Pulmonary artery endothelial cell (primary cell): ENCODE data around the gene RPL28. TPM values are rescaled to one million over a fixed set of nuclear protein-coding genes. Genes with fewer than 3 reads are reported as not detected.
"Not testable (repeated sequence)": the region's sequence is repeated elsewhere in the genome, so short reads cannot be mapped to it uniquely, and the experiment has no call there.

Experiments
- DNase-seq: peaks from one replicate; pipeline ENCODE4 v3.0.0-alpha.2; 2011; ENCODE audit warnings: low read depth, low spot score
- total RNA-seq: library from RNA; depleted of rRNA; stranded (reverse); fragments of >200 nt; gene quantifications from 2 replicates; pipeline ENCODE4 v1.2.3, GENCODE V29; 2014

The RPL28 gene
- total RNA-seq, 1 donor from 2014 or later = 256 TPM

DNA sequence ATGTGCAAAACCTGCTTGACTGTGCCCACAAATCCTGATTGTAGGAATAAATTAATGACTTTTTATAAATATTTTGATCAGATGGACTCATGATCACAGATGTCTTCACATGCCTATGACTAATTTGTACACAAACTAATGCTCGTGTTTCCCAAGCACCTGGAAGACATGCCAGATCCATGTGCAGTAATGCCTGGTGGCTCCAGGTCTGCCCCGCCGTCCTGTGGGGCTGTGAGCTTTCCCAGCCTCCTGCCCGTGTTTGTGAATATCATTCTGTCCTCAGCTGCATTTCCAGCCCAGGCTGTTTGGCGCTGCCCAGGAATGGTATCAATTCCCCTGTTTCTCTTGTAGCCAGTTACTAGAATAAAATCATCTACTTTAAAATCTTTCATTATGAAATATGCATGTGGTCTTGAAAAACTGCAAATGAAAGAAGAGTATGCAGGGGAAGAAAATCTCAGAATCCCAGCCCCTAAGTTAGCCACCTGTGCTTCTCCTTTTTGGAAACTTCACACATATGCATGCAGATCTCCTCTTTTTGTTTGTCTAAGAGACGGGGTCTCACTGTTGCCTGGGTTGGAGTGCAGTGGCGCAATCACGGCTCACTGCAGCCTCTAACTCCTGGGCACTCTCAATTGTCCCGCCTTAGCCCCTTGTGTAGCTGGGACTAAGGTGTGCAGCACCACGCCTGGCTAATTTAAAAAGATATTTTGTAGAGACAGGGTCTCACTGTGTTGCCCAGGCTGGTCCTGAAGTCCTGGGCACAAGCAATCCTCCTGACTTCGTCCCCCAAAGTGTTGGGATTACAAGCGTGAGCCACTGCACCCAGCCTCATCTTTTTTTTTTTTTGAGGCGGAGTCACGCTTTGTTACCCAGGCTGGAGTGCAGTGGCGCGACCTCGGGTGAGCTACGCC lies 6.2 kb downstream of the RPL28 start:
- no peak for DNase-seq

DNA sequence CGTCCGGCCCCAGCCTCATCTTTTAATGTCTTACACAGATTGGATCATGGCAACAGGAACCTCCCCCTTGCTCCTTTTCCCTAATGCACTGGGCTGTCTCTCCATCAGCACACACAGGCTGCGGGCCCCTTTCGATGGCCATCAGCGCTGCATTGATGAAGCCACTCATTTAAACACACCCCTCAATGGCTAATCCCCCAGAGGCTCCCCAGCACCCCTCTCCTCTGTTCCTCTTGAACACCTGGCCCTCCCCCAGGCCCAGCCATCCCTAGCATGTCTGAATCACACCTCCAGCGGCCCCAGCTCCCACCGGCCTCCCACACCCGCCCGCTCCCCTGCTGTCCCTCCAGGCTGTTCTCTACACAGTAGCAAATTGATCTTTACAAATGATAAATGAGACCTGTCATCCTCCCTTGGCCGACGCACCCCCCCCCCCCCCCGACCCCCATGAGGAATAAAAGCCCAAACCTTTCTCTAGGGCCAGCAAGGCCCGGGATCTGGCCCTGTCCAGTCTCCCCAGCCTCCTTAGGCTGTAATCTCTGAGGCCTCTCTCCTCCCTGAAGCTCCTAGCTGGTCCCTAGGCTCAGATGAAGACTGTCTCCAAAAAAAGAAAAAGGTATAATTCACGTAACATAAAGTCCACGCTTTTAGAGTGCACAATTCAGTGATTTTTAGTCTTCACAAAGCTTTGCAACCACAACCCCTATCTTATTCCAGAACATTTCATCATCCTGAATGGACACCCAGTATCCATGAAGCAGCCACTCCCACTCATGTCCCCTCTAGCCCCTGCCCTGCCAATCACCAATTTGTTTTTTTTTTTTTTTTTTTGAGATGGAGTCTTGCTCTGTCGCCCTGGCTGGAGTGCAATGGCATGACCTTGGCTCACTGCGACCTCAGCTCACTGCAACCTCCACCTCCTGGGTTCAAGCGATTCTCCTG lies 7.4 kb downstream of the RPL28 start:
- DNase-seq = no peak

DNA sequence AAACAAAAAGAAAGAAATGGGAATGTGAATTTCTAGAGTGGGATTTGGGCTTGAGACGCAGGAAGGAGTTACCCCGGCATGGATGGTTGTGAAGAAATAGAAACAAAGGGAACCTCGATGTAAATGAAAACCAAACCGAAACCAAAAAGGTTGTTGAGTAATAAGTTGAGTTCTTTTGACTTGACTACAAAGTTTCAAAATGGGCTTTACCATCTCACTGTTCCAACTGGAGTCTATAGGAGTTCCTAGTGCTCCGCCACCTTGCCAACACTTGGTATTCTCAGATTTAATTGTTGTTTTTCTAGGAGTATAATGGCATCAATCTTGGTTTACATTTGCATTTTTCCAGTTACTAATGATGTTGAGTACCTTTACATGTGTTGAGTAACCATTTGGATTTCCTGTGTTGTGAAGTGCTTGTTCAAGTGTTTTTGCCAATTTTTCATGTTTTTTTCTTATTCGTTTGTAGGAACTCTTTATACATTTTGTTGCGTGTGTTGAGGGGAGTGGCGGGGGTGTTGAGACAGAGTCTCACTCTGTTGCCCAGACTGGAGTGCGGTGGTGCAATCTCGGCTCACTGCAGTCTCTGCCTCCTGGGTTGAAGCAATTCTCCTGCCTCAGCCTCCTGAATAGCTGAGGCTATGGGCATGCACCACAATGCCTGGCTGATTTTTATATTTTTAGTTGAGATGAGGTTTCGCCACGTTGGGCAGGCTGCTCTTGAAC lies 12.6 kb downstream of the RPL28 start:
- no peak for DNase-seq

DNA sequence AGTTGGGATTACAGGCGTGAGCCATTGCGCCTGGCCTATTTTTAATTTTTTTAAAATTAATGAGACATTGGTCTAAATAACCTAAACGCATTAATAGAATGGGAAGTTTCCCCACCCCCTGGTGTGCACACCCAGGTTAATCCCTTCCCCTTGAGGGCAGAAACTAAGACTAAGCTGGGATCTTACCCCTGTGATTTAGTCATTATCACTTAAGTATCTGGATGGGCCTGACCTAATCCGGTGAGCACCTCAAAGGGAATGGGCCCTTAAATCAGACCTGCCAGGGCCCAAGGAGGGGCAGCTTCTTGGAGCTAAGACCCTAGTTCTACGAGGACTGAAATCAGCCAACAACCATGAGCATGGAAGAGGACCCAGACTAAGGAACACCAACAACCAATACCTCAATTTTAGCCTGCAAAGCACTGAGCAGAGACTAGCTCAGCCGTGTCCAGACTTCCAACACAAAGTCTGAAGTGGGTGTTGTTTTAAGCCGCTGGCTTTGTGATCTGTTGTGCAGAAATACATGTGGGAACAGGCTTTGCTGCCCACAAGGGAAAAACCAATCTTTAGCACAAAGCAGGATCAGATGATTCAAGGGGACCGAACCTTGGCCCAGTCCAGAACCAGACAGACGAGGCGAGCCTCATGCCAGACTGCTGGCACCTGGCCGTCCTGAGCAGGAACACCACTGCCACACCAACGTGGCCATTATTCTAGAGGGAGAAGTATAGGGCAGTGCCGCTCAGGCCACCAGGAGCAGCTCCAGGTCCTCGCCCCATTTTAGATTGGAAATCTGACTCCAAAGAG lies 14.8 kb downstream of the RPL28 start:
- DNase-seq = no peak

DNA sequence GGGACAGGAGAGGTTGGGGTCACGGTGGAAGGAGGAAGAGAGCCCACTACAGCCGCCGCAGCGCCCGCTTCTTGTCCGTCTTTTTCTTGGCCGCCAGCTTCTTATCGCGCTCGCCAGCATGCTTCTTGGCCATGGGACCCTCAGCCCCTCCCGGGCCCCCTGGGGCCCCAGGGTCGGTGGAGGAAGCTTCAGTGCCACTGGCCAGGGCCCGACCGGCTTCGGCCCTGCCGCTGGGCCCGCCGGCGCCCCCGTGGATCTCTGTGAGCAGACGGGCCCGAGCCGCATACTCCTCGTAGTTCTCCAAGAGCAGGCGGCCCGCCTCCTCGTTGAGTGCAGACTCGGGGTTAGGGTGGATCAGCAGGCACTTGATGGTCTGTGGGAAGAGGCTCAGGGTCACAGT lies 15.7 kb downstream of the RPL28 start:
- not testable (repeated sequence) for DNase-seq

DNA sequence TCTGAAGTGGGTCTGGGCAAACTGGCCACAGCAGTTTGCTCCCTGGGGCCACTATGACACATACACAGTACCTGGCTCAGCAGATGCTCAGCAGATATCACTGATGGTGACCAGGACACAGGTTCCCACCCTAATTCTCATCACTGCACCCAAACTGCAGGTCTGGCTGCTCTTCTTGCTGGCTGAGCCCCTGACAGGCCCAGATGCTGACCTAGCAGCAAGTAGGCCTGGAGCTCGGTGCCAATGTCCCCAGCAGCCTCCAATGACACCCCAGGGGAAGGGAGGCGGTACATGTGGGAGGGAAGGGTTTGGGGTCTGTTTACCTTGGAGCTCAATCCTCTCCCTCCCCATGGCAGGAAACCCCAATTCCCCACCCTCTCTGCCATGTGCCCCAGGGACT lies 16.8 kb downstream of the RPL28 start:
- no peak for DNase-seq

DNA sequence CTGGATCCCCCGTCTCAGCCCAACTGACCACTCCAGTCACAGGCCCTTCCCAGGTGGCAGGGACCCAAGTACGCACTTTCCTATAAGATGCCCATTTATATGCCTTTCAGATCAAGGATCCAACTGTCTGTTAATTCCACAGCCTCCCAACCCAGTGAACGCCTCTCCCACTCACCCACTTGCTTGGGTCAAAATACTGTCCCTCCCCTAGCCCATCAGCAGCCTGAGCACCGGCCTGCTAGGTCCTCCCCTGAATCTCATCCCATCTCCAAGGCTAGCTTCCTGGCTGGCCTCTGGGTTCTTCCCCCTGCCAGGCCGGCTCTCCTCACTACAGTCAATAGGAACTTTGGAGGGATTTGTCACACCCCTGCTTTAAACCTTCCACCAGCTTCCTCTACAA lies 19.9 kb downstream of the RPL28 start:
- DNase-seq = no peak

DNA sequence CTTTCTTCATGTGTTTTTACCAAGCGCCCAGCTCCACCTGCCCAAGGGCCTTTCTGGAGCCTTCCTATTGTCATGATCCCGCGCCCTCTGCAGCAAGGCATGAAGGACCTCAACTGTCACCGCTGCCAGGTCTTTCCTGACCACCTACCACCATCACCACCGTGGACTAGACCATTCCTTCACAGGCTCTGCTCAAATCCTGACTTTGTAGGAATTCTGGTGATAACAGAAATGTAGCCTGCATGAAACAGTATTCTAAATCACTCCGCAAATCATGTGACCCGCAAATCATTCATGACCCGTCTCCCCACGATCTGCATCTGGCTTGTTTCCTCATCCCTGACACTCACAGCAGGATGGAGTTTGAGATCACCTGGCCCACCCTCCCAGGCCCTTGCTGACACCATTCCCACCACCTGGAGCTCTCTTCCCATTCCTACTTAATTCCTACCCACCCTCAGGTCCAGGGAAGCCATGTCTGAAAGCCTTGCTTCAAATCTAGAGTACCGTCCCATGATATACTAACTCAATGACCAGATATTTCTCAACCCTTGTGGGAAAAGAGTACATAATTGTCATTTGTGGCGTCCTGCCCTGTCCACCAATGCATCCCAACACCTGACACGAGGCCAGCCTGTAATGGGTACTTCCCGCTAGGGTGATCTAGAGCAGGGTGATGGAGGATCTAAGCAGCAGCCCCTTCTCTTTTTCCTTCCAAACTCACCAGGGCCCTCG lies 20.5 kb downstream of the RPL28 start:
- DNase-seq = no peak

DNA sequence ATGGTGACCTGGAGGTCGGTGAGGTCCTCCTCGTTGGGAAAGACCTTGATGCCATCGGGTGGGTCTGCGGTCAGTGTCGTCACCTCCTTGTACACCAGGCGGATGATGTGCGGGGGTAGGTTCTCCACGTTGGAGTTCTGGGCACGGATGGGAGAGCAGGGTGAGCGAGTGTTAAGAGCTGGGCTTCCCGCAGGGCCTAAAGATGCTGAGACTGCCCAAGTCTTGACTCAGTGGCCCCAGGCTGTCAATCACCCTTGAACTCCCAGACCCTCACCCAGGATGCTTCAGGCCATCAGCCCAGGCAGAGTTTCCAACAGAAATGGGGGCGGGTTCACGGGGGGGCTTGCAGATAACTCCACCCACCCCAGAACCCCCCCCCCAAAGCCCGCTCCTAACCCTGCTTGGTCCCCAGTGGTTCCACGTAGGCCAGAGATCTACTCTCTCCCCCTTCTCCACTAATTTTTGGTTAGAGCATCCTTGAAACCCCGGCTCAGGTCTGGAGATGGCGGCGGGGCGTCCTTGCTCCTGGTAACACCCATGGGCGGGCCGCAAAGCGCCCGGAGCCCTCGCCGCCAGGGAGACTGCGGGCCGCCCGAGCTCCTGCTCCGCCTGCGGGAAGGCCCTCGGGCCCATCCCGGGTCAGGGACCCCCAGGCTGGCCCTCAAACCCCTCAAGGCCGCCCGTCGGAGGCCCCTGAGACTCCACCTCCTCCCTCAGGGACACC lies 21.3 kb downstream of the RPL28 start:
- no peak for DNase-seq

DNA sequence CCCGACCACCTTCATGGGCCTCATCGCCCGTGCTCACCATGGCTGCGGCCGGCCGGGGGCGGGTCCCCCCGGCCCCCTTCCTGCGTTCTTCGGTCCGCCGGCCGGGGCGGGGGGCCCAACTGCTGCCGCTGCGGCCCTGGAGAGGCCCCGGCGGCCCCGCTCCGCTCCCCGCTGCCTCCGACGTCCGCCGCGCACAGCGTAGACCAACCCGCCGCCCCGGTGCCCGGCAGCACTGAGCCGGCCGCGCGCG lies 21.7 kb downstream of the RPL28 start, which contains the start of gene UBE2S:
Gene UBE2S, minus strand, starts transcription at position 239 of the 250 bp plus-strand sequence. Its CDS starts 199 bp downstream, at position 40.
- not testable (repeated sequence) for DNase-seq

DNA sequence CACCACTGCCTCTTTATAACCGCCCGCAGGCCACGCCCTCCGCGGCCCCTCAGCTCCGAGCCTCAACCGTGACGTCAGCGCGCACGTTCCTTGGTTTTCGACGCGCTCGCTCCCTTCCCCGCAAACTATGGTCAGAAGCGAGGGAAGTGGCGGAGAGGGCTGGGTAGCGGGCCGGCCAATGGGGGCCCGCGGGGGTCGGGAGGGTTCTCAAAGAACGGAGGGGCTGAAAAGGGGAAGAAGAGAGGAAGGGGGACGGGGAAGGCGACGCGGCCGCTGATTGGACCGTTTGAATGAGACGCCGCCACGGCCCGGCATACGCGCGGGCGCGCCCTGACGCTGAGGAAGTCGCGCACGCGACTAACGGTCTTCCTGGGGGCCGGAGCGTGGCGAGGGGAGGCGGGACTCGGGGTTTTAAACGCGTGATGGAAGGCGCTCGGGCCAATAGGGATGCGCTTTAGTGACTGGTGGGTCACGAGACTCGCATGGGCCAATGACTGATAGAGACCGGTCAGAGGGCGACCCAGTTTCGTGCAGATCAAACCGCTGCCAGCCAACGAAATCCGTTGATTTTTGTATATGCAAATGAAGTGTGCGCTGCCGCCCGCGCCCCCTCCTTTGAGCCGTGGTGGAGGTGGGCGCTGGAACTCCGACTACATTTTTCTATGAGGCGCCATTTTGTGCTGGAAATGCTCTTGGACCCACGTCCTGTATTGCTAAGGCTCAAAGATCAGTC lies 22.2 kb downstream of the RPL28 start:
- peak; percentile 99 for DNase-seq

DNA sequence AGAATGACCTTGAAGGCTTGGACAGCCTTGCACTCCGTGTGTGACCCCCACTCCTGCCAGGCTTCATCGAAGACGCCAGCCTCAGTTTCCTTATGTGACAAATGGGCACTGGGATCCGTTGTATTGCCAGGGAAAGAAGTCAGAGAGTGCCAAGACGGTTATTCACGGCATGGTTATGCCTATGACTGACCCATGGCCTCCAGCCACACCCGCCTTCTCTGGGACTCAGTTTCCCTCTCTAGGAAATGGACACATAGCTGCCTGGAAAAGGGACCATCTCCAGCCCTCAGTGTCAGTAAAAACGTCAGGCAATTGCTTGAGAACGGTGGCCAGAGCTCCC lies 22.8 kb downstream of the RPL28 start:
- no peak for DNase-seq

DNA sequence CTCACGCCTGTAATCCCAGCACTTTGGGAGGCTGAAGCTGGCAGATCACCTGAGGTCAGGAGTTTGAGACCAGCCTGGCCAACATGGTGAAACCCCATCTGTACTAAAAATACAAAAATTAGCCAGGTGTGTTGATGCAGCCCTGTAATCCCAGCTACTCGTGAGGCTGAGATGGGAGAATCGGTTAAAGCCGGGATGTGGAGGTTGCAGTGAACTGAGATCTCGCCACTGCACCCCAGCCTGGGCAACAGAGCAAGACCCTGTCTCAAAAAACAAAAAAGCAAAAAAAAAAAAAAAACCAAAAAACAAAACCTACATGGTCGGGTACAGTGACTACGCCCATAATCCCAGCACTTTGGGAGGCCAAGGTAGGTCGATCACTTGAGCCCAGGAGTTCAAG lies 23.4 kb downstream of the RPL28 start:
- DNase-seq = not testable (repeated sequence)

DNA sequence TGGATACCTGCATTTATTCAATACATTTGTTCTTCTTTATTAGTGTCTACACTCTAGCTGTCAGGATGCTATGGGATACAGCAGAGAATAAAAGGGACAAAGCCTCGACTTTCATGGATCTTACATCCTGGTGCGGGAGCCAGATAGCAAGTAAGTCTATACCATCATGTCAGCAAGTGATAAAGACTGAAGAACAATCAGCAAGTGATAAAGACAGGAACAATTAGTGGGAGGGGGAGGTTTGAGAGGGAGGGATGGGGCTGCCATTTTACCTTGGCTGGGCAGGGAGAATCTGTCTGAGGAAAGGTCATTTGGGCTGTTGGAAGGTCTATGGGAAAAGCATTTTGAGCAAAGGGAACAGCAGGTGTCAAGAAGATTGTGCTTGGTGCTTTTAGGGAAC lies 24.4 kb downstream of the RPL28 start:
- DNase-seq = no peak

DNA sequence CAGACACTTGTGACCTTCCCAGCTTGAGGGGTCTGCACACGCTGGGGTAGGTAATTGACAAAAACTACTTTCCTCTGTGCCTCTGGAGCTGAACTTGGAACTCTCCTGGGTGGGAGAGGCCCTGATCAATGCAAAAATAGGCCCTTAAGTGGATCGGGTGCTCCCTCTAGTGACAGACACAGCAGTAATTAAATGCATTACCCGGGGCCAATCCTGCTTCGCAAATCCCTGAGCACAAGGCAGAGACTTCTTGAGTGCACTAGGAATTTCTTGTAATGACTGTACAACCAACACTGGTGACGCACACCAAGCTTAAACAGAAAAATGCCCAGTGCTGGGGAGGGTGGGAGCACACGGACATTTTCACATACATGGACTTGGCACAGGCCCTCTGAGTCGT lies 32.5 kb downstream of the RPL28 start:
- DNase-seq = peak; percentile 33

DNA sequence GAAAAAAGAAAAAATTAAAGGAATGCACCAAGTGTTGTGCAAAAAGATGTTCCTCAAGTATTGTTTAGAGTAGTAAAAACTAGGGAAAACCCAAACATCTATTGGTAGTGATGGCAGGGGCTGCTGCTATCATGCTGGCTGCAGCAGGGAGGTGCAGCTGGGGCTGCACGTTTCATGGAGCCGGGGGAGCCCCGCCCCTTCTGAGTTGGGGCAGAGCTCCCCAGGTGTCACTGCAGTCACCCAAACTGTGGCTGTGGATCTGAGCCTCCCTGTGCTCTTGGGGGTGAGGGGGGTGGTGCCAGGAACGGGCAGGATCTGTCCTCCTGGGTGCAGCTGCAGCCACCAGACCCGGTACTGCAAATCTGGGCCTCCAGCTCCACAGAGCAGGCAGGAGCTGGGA lies 33.4 kb downstream of the RPL28 start:
- no peak for DNase-seq

DNA sequence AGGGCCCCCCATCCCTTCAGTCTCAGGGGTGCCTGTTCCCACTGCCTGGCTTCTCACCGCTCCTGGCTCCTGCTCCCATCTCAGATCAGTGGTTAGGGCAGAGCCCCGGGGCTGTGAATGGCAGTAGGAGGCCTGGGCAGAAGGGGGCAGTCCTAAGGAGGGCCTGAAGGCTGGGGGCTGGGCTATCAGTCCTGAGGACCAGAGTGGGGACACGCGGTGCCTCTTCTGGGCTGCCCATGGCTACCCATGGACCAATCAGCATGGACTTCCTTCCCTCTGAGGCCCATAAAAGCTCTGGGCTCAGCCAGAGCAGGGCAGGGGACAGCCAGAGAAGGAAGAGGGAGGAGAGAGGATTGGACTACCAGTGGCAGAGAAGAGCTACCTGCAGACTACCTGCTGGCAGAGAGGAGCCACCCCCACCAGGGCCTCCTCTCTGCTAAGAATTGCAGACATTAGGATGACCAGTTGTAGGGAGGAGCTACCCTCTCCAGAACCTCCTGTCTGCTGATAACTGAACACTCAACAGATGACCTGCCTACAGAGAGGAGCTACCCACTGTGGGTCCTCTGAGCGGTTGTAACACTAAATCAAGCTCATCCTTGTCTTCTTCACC lies 34.0 kb downstream of the RPL28 start:
- no peak for DNase-seq

DNA sequence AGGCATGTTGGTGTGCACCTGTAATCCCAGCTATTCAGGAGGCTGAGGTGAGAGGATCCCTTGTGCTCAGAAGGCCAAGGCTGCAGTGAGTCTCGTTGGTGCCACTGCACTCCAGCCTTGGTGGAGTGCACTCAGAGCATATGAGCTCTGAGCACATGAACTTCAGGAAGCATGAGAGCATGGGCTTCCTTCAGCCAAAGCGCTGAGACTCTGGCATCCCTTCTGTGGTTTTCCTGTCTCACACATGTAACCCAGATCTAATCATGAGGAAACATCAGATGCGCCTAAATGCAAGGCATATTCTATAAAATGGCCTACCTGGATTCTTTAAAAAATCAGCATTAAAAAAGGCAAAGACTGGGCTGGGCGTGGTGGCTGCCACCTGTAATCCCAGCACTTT lies 35.5 kb downstream of the RPL28 start:
- DNase-seq = not testable (repeated sequence)
